Measurements from ENCODE around the gene ERAP2. TPM values are rescaled to one million over a fixed set of nuclear protein-coding genes. Genes with fewer than 3 reads are reported as not detected.

Gene ERAP2
- total RNA-seq, 1 donor from 2014 or later: 45.6 TPM

DNA sequence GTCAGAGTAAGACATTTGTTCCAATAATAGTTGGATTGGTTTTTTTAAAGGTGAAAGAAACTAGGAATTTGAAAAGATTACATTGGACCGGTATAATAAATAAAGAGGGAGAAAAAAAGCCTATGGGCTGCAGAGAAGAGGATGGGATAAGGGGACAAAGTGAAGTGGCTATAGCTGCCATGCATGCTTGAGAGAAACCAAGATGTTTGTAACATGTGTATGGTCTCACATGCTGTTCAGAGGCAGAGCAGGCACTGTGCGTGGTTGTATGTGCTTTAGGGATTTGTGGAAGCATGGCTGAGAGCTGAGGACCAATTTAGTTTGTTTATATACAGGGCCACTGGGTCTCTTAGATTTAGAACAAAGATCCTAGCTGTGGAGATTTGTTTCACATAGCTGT is 92.3 kb downstream of the ERAP2 start:
- TF ChIP-seq, protein P1, sequence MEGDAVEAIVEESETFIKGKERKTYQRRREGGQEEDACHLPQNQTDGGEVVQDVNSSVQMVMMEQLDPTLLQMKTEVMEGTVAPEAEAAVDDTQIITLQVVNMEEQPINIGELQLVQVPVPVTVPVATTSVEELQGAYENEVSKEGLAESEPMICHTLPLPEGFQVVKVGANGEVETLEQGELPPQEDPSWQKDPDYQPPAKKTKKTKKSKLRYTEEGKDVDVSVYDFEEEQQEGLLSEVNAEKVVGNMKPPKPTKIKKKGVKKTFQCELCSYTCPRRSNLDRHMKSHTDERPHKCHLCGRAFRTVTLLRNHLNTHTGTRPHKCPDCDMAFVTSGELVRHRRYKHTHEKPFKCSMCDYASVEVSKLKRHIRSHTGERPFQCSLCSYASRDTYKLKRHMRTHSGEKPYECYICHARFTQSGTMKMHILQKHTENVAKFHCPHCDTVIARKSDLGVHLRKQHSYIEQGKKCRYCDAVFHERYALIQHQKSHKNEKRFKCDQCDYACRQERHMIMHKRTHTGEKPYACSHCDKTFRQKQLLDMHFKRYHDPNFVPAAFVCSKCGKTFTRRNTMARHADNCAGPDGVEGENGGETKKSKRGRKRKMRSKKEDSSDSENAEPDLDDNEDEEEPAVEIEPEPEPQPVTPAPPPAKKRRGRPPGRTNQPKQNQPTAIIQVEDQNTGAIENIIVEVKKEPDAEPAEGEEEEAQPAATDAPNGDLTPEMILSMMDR (conservative IDR thresholded peaks at IDR 0.05; ENCODE audit: low read depth, low read length): no peak
- DNase-seq (ENCODE audit: low read depth): no peak
- H3K4me3 ChIP-seq (ENCODE audit: low read depth, low read length): no peak overlapping the region

Other genes starting within 250 kb of the ERAP2 start
- gene CAST, start 214.1 kb upstream of the ERAP2 start, total RNA-seq: 108 and 135 TPM in 2 replicates
- gene ERAP1, start 68.6 kb upstream of the ERAP2 start, total RNA-seq: 26.4 and 34.0 TPM in 2 replicates
- 16.1 and 21.4 TPM in 2 replicates for gene LNPEP, start 59.6 kb downstream of the ERAP2 start, total RNA-seq